ENCODE measurements around the gene CDON. TPM values are rescaled to one million over a fixed set of nuclear protein-coding genes. Genes with fewer than 3 reads are reported as not detected.

The CDON gene
- total and polyA plus RNA-seq, 2 donors (not counting 3 experiments of a cell fraction or from before 2014, with no cell fraction given), result 1.6 to 3.8 TPM

GRCh38 chr11:126109941-126110731 is 47.5 kb upstream of the CDON start:
- Histone ChIP-seq H3K27me3 (ENCODE audit: control insufficient read depth in 2 of 2, insufficient read depth in 2 of 2, low read length in 2 of 2) (no peaks in the 10 kb centered on the region), H2AFZ (ENCODE audit: low read depth, low read length) (peak overlapping the region; percentile 9), H3K4me2 (ENCODE audit: insufficient read depth, low read length) (no peak overlapping the region), H3K4me1 (ENCODE audit: control insufficient read depth, extremely low read depth, insufficient read depth, low read length) (no peaks in the 10 kb centered on the region), H3K9me3 (replicated peaks; ENCODE audit: control insufficient read depth, insufficient read depth, low read length) (no peaks in the 10 kb centered on the region), H3K27ac (ENCODE audit: insufficient read depth, low read depth, low read length) (no peak overlapping the region), H3K9ac (replicated peaks; ENCODE audit: extremely low read depth, insufficient read depth, low read length) (no peak overlapping the region), H4K20me1 (replicated peaks; ENCODE audit: control insufficient read depth, extremely low read depth, insufficient read depth, low read length) (no peaks in the 10 kb centered on the region), H3K9me1 (replicated peaks; ENCODE audit: control insufficient read depth, extremely low read depth, insufficient read depth, low read length) (no peaks in the 10 kb centered on the region), H3K36me3 (ENCODE audit: control insufficient read depth in 2 of 2, extremely low read depth in 1 of 2, insufficient read depth in 2 of 2, low read length in 2 of 2) (no peaks in the 10 kb centered on the region), H3K4me3 (replicated peaks in 1 of 3; ENCODE audit: insufficient read depth in 1 of 3, low read depth in 1 of 3, low read length in 3 of 3) (no peak overlapping the region), H3K79me2 (ENCODE audit: control insufficient read depth, insufficient read depth, low read length) (no peaks in the 10 kb centered on the region)
- DNase-seq (ENCODE audit: low read depth, low spot score) (no peak), FAIRE-seq (no peak)
- dilution Hi-C loops (cut with MboI; ENCODE audit: extremely low pct_ligation_motif_present, low sequenced_read_pairs), result no loop called here
- no peak for TF ChIP-seq POLR2AphosphoS5 (IDR thresholded peaks at IDR 0.05; ENCODE audit: insufficient read depth, low read depth, low read length)
- TF ChIP-seq GATA2 (IDR thresholded peaks at IDR 0.05; ENCODE audit: insufficient read depth, insufficient read length, low read depth, low read length), result no peak
- no peak for TF ChIP-seq MAX (IDR thresholded peaks at IDR 0.05; ENCODE audit: insufficient read depth, insufficient read length)
- TF ChIP-seq MYC (IDR thresholded peaks at IDR 0.05; ENCODE audit: low read depth, low read length), result no peak
- TF ChIP-seq FOS (IDR thresholded peaks at IDR 0.05; ENCODE audit: borderline replicate concordance, insufficient read depth, low read length), result no peak
- no peak for TF ChIP-seq CTCF (IDR thresholded peaks at IDR 0.05; ENCODE audit: extremely low read depth in 1 of 2, insufficient read depth in 1 of 2, low read depth in 1 of 2, low read length in 2 of 2)
- TF ChIP-seq EZH2 (IDR thresholded peaks at IDR 0.05; ENCODE audit: borderline replicate concordance, low read depth, low read length, severe bottlenecking), result no peak
- no peak for TF ChIP-seq POLR2A (IDR thresholded peaks at IDR 0.05; ENCODE audit: low read depth, low read length)
- TF ChIP-seq JUN (IDR thresholded peaks at IDR 0.05; ENCODE audit: borderline replicate concordance, insufficient read depth, insufficient read length, low read depth), result no peak
- POLR2A ChIA-PET, result no interaction called here
- intact Hi-C loops (cut with micrococcal nuclease), result no loop called here
- CTCF ChIA-PET, result no interaction called here
- BruUV-seq (replicated peaks), result no TSS peak
